AG04449 (cell line): ENCODE results near the gene NCOR1.

Source experiments
- CTCF ChIA-PET: fragments of 350-600 bp; formaldehyde crosslinking; extraction: SDS; loops from one replicate; lab custom pipeline; 2021; ENCODE audit warnings: antibody characterized with exemption; lab: Yijun Ruan, JAX
- POLR2A ChIA-PET: fragments of 400-600, 350-600 bp; formaldehyde crosslinking; extraction: SDS; loops from one replicate; lab custom pipeline; 2020; ENCODE audit warnings: antibody characterized with exemption, inconsistent platforms; lab: Yijun Ruan, JAX
- DNase-seq: peaks from one replicate; pipeline ENCODE4 v3.0.0-alpha.2; 2010; ENCODE audit warnings: low read depth, low spot score
- H3K4me3 ChIP-seq: 2 replicates; pipeline ENCODE4 v1.5.1; 2011; ENCODE audit warnings: low read depth, mild to moderate bottlenecking, control low read depth, low read length
- TF ChIP-seq, protein P1 (sequence below): IDR thresholded peaks from one replicate; pipeline ENCODE4 v1.5.1; 2011; ENCODE audit warnings: mild to moderate bottlenecking, moderate library complexity, low read length, control low read depth, inconsistent platforms; ENCODE audit not compliant: insufficient read depth; ENCODE audit errors: missing control alignments

Gene NCOR1

DNA sequence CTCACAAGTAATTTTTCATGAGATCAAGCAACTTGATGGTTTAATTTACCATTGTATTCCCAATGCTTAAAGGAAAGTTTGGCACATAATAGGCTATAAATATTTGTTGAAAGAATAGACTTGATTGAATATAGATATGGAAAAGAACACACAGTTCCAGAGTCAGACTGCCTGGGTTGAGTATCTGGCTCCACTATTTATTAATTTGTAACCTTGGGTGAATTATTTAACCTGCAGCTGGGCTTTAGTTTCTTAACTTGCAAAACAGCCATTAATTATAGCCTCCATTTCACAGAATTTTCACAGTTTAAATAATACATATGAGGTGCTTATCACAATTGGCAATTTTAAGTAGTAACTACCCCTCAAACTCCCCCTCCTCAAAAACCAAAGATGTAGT lies 73.6 kb downstream of the NCOR1 start:
- TF ChIP-seq, protein P1, sequence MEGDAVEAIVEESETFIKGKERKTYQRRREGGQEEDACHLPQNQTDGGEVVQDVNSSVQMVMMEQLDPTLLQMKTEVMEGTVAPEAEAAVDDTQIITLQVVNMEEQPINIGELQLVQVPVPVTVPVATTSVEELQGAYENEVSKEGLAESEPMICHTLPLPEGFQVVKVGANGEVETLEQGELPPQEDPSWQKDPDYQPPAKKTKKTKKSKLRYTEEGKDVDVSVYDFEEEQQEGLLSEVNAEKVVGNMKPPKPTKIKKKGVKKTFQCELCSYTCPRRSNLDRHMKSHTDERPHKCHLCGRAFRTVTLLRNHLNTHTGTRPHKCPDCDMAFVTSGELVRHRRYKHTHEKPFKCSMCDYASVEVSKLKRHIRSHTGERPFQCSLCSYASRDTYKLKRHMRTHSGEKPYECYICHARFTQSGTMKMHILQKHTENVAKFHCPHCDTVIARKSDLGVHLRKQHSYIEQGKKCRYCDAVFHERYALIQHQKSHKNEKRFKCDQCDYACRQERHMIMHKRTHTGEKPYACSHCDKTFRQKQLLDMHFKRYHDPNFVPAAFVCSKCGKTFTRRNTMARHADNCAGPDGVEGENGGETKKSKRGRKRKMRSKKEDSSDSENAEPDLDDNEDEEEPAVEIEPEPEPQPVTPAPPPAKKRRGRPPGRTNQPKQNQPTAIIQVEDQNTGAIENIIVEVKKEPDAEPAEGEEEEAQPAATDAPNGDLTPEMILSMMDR, result no peak
- H3K4me3 ChIP-seq, result no peak overlapping the region
- ChIA-PET CTCF (no interaction called here), POLR2A (no interaction called here)
- no peak for DNase-seq

DNA sequence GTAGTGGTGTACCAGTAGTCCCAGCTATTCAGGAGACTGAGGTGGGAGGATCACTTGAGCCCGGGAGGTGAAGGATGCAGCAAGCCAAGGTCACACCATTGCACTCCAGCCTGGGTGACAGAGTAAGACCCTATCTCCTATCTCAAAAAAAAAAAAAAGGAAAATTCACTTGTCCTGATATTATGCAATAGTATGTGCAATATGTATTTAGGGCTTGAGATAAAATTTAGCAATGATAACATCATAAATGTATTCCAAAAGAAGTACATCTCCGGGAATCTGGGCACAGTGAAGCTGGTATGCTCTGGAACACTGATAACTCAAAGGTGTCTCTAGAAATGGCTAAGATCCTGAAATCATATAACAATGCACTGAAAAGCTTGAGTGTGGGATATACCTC lies 74.5 kb downstream of the NCOR1 start:
- no peak overlapping the region for H3K4me3 ChIP-seq
- TF ChIP-seq, protein P1, result no peak
- no peak for DNase-seq
- ChIA-PET CTCF (no interaction called here), POLR2A (no interaction called here)

DNA sequence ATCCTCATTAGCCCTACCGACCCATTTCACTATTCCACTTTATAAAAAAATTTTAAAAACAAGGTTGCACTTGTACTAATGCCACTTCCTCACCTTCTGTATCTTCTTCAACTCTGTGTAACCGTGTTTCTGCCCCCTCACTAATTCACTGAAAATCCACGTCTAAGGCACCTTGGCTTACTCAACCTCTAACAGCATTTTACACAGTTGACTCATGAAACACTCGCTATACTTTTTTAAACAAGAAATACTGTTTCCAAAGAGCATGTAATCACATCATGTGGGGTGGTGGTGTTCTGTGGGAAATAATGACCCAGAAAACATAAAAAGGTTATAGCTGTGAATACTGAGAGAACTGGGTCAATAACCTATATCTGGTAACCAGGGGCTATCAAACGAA lies 79.9 kb downstream of the NCOR1 start:
- POLR2A ChIA-PET, result no interaction called here
- no peak for DNase-seq
- H3K4me3 ChIP-seq, result no peak overlapping the region
- TF ChIP-seq, protein P1, result no peak
- CTCF ChIA-PET, result no interaction called here

DNA sequence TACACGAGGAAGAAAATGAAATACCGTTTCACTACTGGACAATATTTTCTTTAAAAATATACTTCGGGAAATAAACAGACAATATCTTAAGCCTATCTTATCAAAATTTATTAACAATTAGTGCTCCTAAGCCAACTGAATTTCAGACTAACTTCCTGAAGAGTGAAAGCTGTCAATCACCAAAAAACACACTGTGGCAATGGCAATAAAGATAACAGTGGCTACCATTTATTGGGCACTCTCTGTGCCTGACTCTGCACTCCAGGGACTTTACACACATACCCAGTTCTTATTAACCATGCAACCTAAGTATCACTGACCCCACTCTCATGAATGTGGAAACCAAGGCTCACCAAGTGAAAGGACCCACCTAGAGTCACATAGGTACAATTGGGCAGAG lies 83.7 kb downstream of the NCOR1 start:
- DNase-seq, result no peak
- ChIA-PET CTCF (no interaction called here), POLR2A (no interaction called here)
- TF ChIP-seq, protein P1, result no peak
- no peak overlapping the region for H3K4me3 ChIP-seq

DNA sequence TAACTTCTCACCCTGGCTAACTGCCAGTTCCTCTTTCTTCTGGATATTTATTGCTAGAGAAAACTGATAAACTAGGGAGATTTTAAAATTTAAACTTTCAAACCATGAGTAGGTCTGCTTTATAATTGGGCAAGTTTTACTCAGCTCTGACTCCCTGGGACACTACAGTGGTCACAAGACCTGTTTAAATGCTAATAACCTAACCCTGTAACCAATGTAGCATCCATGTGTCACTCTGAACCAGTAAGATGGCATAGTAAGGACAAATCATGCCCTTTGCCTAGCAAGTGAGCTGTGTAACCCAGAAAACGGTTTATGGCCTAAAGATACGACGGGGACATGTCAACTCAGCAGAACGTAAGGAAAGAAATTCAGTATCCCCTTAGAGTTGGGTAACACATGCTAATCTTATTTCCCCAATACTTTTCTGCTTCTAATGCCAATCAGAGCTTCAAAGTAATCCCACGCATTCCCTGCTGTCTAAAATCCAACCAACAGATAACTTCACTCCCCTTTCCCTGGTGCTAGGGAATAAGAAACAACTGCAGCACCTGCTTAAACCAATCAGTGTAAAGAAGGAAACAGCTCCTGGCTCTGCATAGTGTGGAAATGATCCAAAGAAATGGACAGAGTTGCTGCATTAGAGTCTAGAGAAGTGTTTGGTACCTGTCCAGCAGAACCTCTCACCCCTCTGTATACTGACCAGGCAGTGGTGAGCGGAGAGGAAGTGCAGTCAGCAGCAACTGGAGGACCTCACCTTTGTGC lies 85.7 kb downstream of the NCOR1 start:
- no peak for DNase-seq
- ChIA-PET POLR2A (no interaction called here), CTCF (interaction anchor here (1.4 kb wide), 1 partner anchor 15 kb away, joined by 3 read pairs; no protein-coding TSS in a partner anchor)
- TF ChIP-seq, protein P1, result no peak
- H3K4me3 ChIP-seq, result no peak overlapping the region

DNA sequence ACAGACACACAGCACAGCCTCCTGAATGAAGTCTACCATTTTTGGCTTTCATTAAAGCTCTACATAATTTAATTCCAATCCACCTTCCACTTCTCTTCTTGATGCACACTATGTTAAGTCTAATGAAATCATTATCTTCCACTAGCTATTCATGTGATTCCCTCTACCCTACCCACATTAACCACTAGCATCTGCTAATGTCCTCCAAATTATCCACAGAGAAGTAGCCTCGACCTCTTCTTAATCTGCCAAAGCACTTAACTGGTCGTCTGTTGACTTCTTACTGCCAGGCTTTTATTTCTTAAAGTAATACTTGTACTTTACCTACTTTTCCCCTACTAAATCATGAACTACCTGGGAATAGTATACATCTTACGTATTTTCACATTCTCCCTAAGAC lies 91.8 kb downstream of the NCOR1 start:
- TF ChIP-seq, protein P1, result no peak
- no peak overlapping the region for H3K4me3 ChIP-seq
- POLR2A ChIA-PET, result interaction anchor here (0.7 kb wide), 1 partner anchor 99 kb away, joined by 3 read pairs; no protein-coding TSS in a partner anchor
- CTCF ChIA-PET, result interaction anchor here (0.8 kb wide), 1 partner anchor 229 kb away, joined by 3 read pairs; the partner anchor contains the start of gene CENPV
- DNase-seq, result no peak
